Parathyroid adenoma (tissue), 2 donors: Measurements from ENCODE around the gene MUC2.

Experiments used
- H2AFZ ChIP-seq: fragments of 300-600 bp; sonication (generic); one replicate; pipeline ENCODE4 v1.7.0; 2017; ENCODE audit warnings: antibody characterized with exemption, mild to moderate bottlenecking
- H3K27ac ChIP-seq: fragments of 300-600 bp; sonication (generic); one replicate; pipeline ENCODE4 v1.7.0; 2017
- H3K27me3 ChIP-seq: fragments of 300-600 bp; sonication (generic); one replicate; pipeline ENCODE4 v1.7.0; 2017; ENCODE audit warnings: low read length; ENCODE audit not compliant: control insufficient read depth, insufficient read depth
- H3K36me3 ChIP-seq: fragments of 300-600 bp; sonication (generic); one replicate; pipeline ENCODE4 v1.7.0; 2017; ENCODE audit warnings: low read length; ENCODE audit not compliant: control insufficient read depth, insufficient read depth
- H3K4me1 ChIP-seq: fragments of 300-600 bp; sonication (generic); one replicate; pipeline ENCODE4 v1.7.0; 2017; ENCODE audit warnings: control low read depth
- H3K4me2 ChIP-seq: fragments of 300-600 bp; sonication (generic); one replicate; pipeline ENCODE4 v1.7.0; 2017; ENCODE audit warnings: low read length
- H3K4me3 ChIP-seq: fragments of 300-600 bp; sonication (generic); one replicate; pipeline ENCODE4 v1.7.0; 2017; ENCODE audit warnings: low read depth, low read length
- H3K79me2 ChIP-seq: fragments of 300-600 bp; sonication (generic); one replicate; pipeline ENCODE4 v1.7.0; 2017; ENCODE audit warnings: control low read depth
- H3K9ac ChIP-seq: fragments of 300-600 bp; sonication (generic); one replicate; pipeline ENCODE4 v1.7.0; 2017; ENCODE audit warnings: mild to moderate bottlenecking
- H3K9me3 ChIP-seq: fragments of 300-600 bp; sonication (generic); one replicate; pipeline ENCODE4 v1.7.0; 2017; ENCODE audit warnings: low read length; ENCODE audit not compliant: control insufficient read depth
- TF ChIP-seq, protein P1 (sequence below): fragments of 300-600 bp; sonication (generic); IDR thresholded peaks from one replicate; pipeline ENCODE4 v1.7.0; 2017; ENCODE audit warnings: antibody characterized with exemption, mild to moderate bottlenecking
- donor health status: primary hyperparathyroidism.

The MUC2 gene

DNA sequence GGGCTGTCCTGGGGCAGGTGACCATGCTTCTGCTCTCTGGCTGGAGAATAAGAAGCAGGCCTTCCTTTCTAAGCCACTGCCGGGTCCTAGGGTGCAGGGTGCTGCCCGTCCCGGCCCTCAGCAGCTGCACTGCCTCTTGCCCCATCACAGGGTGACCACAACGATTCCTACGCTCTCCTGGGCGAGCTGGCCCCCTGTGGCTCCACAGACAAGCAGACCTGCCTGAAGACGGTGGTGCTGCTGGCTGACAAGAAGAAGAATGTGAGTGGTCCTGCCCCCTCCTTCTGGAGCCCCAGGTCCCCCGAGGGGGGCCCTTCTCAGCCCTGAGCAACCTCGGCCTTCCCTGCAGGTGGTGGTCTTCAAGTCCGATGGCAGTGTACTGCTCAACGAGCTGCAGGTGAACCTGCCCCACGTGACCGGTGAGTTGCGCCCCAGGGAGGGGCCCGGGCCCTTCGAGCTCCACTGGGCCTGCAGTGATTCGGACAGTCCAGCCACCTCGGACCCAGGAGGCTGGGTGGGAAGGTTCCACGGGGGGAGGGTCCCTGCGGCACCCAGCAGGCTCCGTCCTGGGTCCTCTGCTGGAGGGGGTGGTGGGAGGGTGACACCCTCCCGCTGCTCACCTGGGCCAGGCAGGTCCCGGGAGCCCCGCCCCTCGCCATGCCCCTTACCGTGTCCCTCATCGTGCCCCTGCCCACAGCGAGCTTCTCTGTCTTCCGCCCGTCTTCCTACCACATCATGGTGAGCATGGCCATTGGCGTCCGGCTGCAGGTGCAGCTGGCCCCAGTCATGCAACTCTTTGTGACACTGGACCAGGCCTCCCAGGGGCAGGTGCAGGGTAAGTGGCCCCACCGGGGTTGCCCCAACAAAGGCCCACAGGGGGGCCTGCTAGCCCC is 8.3 kb downstream of the MUC2 start:
- H3K36me3 ChIP-seq: no peaks in the 10 kb centered on the region
- TF ChIP-seq, protein P1, sequence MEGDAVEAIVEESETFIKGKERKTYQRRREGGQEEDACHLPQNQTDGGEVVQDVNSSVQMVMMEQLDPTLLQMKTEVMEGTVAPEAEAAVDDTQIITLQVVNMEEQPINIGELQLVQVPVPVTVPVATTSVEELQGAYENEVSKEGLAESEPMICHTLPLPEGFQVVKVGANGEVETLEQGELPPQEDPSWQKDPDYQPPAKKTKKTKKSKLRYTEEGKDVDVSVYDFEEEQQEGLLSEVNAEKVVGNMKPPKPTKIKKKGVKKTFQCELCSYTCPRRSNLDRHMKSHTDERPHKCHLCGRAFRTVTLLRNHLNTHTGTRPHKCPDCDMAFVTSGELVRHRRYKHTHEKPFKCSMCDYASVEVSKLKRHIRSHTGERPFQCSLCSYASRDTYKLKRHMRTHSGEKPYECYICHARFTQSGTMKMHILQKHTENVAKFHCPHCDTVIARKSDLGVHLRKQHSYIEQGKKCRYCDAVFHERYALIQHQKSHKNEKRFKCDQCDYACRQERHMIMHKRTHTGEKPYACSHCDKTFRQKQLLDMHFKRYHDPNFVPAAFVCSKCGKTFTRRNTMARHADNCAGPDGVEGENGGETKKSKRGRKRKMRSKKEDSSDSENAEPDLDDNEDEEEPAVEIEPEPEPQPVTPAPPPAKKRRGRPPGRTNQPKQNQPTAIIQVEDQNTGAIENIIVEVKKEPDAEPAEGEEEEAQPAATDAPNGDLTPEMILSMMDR: no peak

DNA sequence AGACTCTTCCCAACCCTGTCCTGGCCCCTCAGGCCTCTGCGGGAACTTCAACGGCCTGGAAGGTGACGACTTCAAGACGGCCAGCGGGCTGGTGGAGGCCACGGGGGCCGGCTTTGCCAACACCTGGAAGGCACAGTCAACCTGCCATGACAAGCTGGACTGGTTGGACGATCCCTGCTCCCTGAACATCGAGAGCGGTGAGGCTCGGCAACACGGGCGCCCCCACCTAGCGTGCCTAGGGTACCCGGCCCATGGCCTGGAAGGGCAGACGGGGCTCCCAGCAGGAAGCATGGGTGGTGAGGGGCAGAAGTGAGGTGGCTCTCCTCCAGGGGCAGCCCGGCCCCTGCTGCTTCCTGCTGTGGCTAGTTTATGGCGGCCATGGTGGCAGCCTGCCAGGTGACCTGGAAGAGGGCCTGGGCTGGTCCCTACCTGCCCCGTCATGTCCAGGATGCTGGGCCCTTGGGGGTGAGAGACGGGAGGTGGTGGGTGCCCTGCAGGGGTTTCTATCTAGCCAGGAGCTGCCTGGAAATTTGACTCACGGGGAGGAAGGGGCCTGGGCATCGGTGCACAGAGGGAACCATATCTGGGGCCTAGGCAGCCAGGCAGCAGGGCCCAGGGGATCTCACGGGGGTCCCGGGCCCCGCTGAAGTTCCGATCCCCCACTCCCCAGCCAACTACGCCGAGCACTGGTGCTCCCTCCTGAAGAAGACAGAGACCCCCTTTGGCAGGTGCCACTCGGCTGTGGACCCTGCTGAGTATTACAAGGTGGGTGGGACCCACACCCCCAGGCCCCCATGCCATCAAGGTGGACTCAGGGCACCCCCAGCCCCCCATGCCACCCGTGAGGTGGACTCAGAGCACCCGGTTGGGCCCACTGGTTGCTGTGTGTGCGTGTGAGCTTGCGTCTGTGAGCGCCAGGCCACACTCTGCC is 9.2 kb downstream of the MUC2 start:
- H2AFZ ChIP-seq: no peak overlapping the region
- H3K4me3 ChIP-seq: no peak overlapping the region
- no peaks in the 10 kb centered on the region for H3K79me2 ChIP-seq
- no peaks in the 10 kb centered on the region for H3K9me3 ChIP-seq
- H3K4me2 ChIP-seq: no peak overlapping the region
- H3K36me3 ChIP-seq: no peaks in the 10 kb centered on the region
- H3K27me3 ChIP-seq: no peaks in the 10 kb centered on the region
- no peak overlapping the region for H3K9ac ChIP-seq
- TF ChIP-seq, protein P1: no peak
- H3K27ac ChIP-seq: no peak overlapping the region
- H3K4me1 ChIP-seq: no peaks in the 10 kb centered on the region

More for the DNA sequence above, 8.3 kb downstream of the MUC2 start:
- Histone ChIP-seq H3K4me1 (no peaks in the 10 kb centered on the region), H3K27ac (no peak overlapping the region), H3K9ac (no peak overlapping the region), H3K4me3 (no peak overlapping the region), H2AFZ (no peak overlapping the region), H3K9me3 (no peaks in the 10 kb centered on the region), H3K79me2 (no peaks in the 10 kb centered on the region), H3K4me2 (no peak overlapping the region), H3K27me3 (no peaks in the 10 kb centered on the region)

DNA sequence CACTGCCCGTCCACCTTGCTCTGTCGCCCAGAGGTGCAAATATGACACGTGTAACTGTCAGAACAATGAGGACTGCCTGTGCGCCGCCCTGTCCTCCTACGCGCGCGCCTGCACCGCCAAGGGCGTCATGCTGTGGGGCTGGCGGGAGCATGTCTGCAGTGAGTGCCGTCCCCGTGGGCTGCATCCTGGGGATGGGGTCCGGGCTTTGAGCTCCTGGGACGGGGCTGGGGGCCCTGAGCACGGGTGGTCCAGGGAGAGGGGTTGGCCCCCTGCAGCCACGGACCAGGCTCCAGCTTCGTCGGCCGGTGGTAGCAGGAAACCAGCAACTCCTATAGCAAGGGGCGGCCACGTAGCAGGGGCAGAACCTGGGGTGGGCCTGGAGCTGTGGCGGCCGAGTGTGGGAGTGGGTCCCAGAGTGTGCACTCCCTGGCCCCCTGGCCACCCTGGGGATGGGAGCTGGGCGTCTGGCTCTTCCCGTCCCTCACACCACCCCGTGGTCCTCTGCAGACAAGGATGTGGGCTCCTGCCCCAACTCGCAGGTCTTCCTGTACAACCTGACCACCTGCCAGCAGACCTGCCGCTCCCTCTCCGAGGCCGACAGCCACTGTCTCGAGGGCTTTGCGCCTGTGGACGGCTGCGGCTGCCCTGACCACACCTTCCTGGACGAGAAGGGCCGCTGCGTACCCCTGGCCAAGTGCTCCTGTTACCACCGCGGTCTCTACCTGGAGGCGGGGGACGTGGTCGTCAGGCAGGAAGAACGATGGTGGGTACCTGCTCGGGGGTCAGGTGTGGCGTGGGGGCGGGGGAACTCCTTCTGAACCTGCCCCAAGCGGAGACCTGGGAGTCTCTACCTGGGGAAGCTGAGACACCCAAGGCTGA is 10.1 kb downstream of the MUC2 start:
- Histone ChIP-seq H3K36me3 (no peaks in the 10 kb centered on the region), H3K4me3 (no peak overlapping the region), H2AFZ (no peak overlapping the region), H3K4me2 (no peak overlapping the region), H3K4me1 (no peaks in the 10 kb centered on the region), H3K9ac (no peak overlapping the region), H3K27ac (no peak overlapping the region), H3K27me3 (no peaks in the 10 kb centered on the region), H3K79me2 (no peaks in the 10 kb centered on the region), H3K9me3 (no peaks in the 10 kb centered on the region)
- TF ChIP-seq, protein P1: no peak

DNA sequence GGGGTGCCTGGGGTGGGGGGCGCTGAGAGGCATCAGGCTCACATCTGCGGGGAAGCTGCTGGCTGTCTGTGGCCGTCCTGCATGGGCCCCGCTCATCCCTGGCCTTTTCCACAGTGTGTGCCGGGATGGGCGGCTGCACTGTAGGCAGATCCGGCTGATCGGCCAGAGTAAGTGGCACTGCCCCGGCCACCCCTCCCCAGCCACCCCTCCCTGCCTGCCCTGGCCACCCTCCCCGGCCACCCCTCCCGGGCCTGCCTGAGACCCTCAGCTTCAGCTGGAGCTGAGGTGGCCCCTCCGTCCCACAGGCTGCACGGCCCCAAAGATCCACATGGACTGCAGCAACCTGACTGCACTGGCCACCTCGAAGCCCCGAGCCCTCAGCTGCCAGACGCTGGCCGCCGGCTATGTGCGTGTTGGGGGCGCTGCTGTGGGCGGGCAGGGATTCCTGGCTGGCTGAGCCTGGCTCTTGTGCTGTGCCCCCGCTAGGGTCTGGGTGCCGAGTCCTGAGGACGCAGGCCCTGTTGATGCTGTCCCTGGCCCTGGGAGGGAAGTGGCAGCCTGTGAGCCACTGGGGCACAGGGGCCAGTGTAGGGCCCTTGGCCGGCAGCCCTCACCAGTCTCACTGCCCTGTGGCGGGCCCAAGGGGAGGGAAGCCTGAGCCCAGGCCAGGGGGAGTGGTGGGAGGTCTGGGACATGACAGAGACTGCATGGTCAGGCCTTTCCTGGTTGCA is 10.9 kb downstream of the MUC2 start:
- H3K36me3 ChIP-seq: no peaks in the 10 kb centered on the region
- no peak overlapping the region for H3K4me2 ChIP-seq
- H3K9ac ChIP-seq: no peak overlapping the region
- H2AFZ ChIP-seq: no peak overlapping the region
- H3K4me1 ChIP-seq: no peaks in the 10 kb centered on the region
- H3K79me2 ChIP-seq: no peaks in the 10 kb centered on the region
- no peak overlapping the region for H3K4me3 ChIP-seq
- H3K27ac ChIP-seq: no peak overlapping the region
- no peaks in the 10 kb centered on the region for H3K27me3 ChIP-seq
- no peaks in the 10 kb centered on the region for H3K9me3 ChIP-seq
- TF ChIP-seq, protein P1: no peak
